ENCODE measurements around the gene EPN3.
A peak's percentile ranks its signal among the peaks of the same experiment; 100 is the strongest.

The EPN3 gene

DNA sequence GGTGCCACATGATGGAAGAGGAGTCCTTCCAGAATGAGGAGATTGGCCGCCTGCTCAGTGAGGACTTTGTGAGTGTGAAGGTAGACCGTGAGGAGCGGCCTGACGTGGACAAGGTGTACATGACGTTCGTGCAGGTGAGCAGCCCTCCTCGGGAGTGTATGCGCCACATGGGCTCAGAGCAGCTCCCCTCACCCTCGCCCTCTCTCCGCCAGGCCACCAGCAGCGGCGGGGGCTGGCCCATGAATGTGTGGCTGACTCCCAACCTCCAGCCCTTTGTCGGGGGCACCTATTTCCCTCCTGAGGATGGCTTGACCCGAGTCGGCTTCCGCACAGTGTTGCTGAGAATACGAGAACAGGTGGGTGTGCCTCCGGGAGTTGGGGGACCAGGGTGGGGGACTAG lies 16.3 kb downstream of the EPN3 start:
- no peak overlapping the region for H3K27ac ChIP-seq (replicated peaks; ENCODE audit: low read length)
- H3K4ac ChIP-seq (ENCODE audit: low read length), result peak overlapping the region; percentile 86
- peak overlapping the region; percentile 76 for H2BK15ac ChIP-seq (ENCODE audit: low read length)
- no peak overlapping the region for H2BK12ac ChIP-seq (ENCODE audit: low read length)
- H3K9ac ChIP-seq (ENCODE audit: low read depth, low read length, poor library complexity), result no peak overlapping the region
- H3K27me3 ChIP-seq (ENCODE audit: control insufficient read depth in 3 of 3, insufficient read depth in 3 of 3, low read depth in 1 of 3, low read length in 3 of 3), result peaks cover 0 to 6% (median 0%) of the 10 kb centered on the region in 3 experiments
- peaks cover 4% of the 10 kb centered on the region for H3K79me1 ChIP-seq (ENCODE audit: low read depth, low read length)
- DNase-seq (ENCODE audit: low spot score), result no peak
- H3K36me3 ChIP-seq (replicated peaks in 1 of 2; ENCODE audit: control insufficient read depth in 2 of 2, insufficient read depth in 2 of 2, low read length in 2 of 2), result peaks cover 0 to 2% of the 10 kb centered on the region in 2 donors
- H2BK120ac ChIP-seq (ENCODE audit: low read depth, low read length), result no peak overlapping the region
- peak overlapping the region; percentile 47 for H3K23ac ChIP-seq (ENCODE audit: low read depth, low read length, poor library complexity)
- WGBS, 2 donors (ENCODE audit: extremely low coverage in 2 of 2, insufficient read length in 2 of 2, insufficient replicate concordance in 1 of 2), result no CpG with 5 or more reads among the region's 18 CpGs
- H3K4me2 ChIP-seq (ENCODE audit: insufficient read depth, low read length, poor library complexity, severe bottlenecking), result no peak overlapping the region
- no peak overlapping the region for H4K91ac ChIP-seq (ENCODE audit: low read depth, low read length, poor library complexity)
- no peak overlapping the region for H2AFZ ChIP-seq (ENCODE audit: low read length)
- peak overlapping the region; percentile 9 for H4K8ac ChIP-seq (ENCODE audit: low read depth, low read length)
- no peak overlapping the region for H3K4me3 ChIP-seq (ENCODE audit: low read length in 2 of 2)
- peaks cover 9 to 11% of the 10 kb centered on the region in 2 donors for H3K4me1 ChIP-seq (ENCODE audit: control insufficient read depth in 2 of 2, insufficient read depth in 1 of 2, low read depth in 1 of 2, low read length in 2 of 2)
- H3K18ac ChIP-seq (ENCODE audit: low read length), result no peak overlapping the region
- peak overlapping the region; percentile 84 for H2BK5ac ChIP-seq (ENCODE audit: low read length)
- H3K9me3 ChIP-seq (replicated peaks in 1 of 2; ENCODE audit: control insufficient read depth in 2 of 2, insufficient read depth in 1 of 2, low read depth in 1 of 2, low read length in 2 of 2), result no peaks in the 10 kb centered on the region
- H3K14ac ChIP-seq (ENCODE audit: low read length), result no peak overlapping the region
- peak overlapping the region; percentile 81 for H2AK5ac ChIP-seq (ENCODE audit: low read depth, low read length)

DNA sequence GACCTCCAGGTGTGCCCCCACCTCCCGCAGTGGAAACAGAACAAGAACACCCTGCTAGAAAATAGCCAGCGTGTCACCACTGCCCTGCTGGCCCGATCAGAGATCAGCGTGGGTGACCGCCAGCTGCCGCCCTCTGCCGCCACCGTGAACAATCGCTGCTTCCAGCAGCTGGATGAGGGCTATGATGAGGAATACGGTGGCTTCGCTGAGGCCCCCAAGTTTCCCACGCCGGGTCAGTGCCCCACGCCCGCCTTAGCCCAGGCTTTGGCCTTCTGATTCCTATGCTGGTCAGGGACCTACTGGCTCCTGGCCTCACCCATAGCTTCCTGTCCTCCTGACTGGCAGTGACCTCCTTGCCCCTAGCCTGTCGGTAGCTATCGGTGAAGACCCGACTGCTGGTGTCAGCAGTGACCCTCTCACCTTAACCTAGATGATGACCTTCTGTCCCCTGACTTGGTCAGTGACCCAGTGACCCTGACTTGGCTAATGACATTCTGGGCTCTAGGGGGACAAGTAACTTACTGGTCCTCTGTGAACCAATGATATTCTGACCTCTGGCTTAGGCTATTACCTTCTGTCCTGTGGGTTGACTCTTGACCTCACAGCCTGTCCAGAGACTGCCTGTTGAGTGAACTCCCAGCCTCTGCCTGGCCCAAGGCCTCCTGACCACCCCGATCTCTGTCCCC lies 16.9 kb downstream of the EPN3 start:
- Histone ChIP-seq H3K27me3 (ENCODE audit: control insufficient read depth in 3 of 3, insufficient read depth in 3 of 3, low read depth in 1 of 3, low read length in 3 of 3) (peaks cover 0 to 3% (median 0%) of the 10 kb centered on the region in 3 experiments), H3K79me1 (ENCODE audit: low read depth, low read length) (peaks cover 4% of the 10 kb centered on the region), H3K4me2 (ENCODE audit: insufficient read depth, low read length, poor library complexity, severe bottlenecking) (no peak overlapping the region), H3K27ac (replicated peaks; ENCODE audit: low read length) (no peak overlapping the region), H3K4ac (ENCODE audit: low read length) (no peak overlapping the region), H2BK15ac (ENCODE audit: low read length) (peak overlapping the region; percentile 76), H3K9ac (ENCODE audit: low read depth, low read length, poor library complexity) (no peak overlapping the region), H4K91ac (ENCODE audit: low read depth, low read length, poor library complexity) (no peak overlapping the region), H2AK5ac (ENCODE audit: low read depth, low read length) (peak overlapping the region; percentile 97), H2AFZ (ENCODE audit: low read length) (no peak overlapping the region), H2BK120ac (ENCODE audit: low read depth, low read length) (no peak overlapping the region), H3K36me3 (replicated peaks in 1 of 2; ENCODE audit: control insufficient read depth in 2 of 2, insufficient read depth in 2 of 2, low read length in 2 of 2) (peaks cover 0 to 2% of the 10 kb centered on the region in 2 donors), H3K4me1 (ENCODE audit: control insufficient read depth in 2 of 2, insufficient read depth in 1 of 2, low read depth in 1 of 2, low read length in 2 of 2) (peaks cover 9 to 11% of the 10 kb centered on the region in 2 donors), H3K9me3 (replicated peaks in 1 of 2; ENCODE audit: control insufficient read depth in 2 of 2, insufficient read depth in 1 of 2, low read depth in 1 of 2, low read length in 2 of 2) (no peaks in the 10 kb centered on the region), H4K8ac (ENCODE audit: low read depth, low read length) (no peak overlapping the region), H3K23ac (ENCODE audit: low read depth, low read length, poor library complexity) (no peak overlapping the region), H2BK5ac (ENCODE audit: low read length) (no peak overlapping the region), H3K18ac (ENCODE audit: low read length) (no peak overlapping the region), H2BK12ac (ENCODE audit: low read length) (peak overlapping the region; percentile 46), H3K14ac (ENCODE audit: low read length) (no peak overlapping the region), H3K4me3 (ENCODE audit: low read length in 2 of 2) (no peak overlapping the region)
- DNase-seq (ENCODE audit: low spot score), result no peak
- no CpG with 5 or more reads among the region's 19 CpGs for WGBS, 2 donors (ENCODE audit: extremely low coverage in 2 of 2, insufficient read length in 2 of 2, insufficient replicate concordance in 1 of 2)

DNA sequence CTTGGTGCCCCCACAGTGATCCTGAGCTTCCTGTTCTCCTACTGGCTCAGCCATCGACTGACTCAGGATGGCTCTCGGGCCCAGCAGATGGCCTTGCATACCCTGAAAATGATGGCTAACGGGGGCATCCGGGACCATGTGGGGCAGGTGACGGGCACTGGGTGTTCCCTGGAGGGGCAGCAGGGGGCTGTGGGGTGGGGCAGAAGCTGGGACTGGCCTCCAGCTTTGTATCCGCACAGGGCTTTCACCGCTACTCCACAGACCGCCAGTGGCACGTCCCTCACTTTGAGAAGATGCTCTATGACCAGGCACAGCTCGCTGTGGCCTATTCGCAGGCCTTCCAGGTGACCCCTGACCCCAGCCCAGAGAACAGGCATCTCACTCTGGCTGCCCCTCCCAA lies 17.4 kb downstream of the EPN3 start:
- H3K9me3 ChIP-seq (replicated peaks in 1 of 2; ENCODE audit: control insufficient read depth in 2 of 2, insufficient read depth in 1 of 2, low read depth in 1 of 2, low read length in 2 of 2), result no peaks in the 10 kb centered on the region
- peaks cover 9 to 11% of the 10 kb centered on the region in 2 donors for H3K4me1 ChIP-seq (ENCODE audit: control insufficient read depth in 2 of 2, insufficient read depth in 1 of 2, low read depth in 1 of 2, low read length in 2 of 2)
- H3K18ac ChIP-seq (ENCODE audit: low read length), result no peak overlapping the region
- no peak overlapping the region for H3K4me3 ChIP-seq (ENCODE audit: low read length in 2 of 2)
- peak overlapping the region; percentile 46 for H2BK12ac ChIP-seq (ENCODE audit: low read length)
- no peak overlapping the region for H3K27ac ChIP-seq (replicated peaks; ENCODE audit: low read length)
- H2BK5ac ChIP-seq (ENCODE audit: low read length), result no peak overlapping the region
- H3K23ac ChIP-seq (ENCODE audit: low read depth, low read length, poor library complexity), result no peak overlapping the region
- no peak overlapping the region for H3K9ac ChIP-seq (ENCODE audit: low read depth, low read length, poor library complexity)
- H3K27me3 ChIP-seq (ENCODE audit: control insufficient read depth in 3 of 3, insufficient read depth in 3 of 3, low read depth in 1 of 3, low read length in 3 of 3), result no peaks in the 10 kb centered on the region
- no peak for DNase-seq (ENCODE audit: low spot score)
- H3K36me3 ChIP-seq (replicated peaks in 1 of 2; ENCODE audit: control insufficient read depth in 2 of 2, insufficient read depth in 2 of 2, low read length in 2 of 2), result peaks cover 0 to 2% of the 10 kb centered on the region in 2 donors
- no peak overlapping the region for H2AFZ ChIP-seq (ENCODE audit: low read length)
- no peak overlapping the region for H3K4me2 ChIP-seq (ENCODE audit: insufficient read depth, low read length, poor library complexity, severe bottlenecking)
- H2AK5ac ChIP-seq (ENCODE audit: low read depth, low read length), result peak overlapping the region; percentile 97
- H3K79me1 ChIP-seq (ENCODE audit: low read depth, low read length), result peaks cover 4% of the 10 kb centered on the region
- no peak overlapping the region for H3K4ac ChIP-seq (ENCODE audit: low read length)
- H4K91ac ChIP-seq (ENCODE audit: low read depth, low read length, poor library complexity), result no peak overlapping the region
- H3K14ac ChIP-seq (ENCODE audit: low read length), result no peak overlapping the region
- H2BK120ac ChIP-seq (ENCODE audit: low read depth, low read length), result no peak overlapping the region
- H2BK15ac ChIP-seq (ENCODE audit: low read length), result peak overlapping the region; percentile 20
- no peak overlapping the region for H4K8ac ChIP-seq (ENCODE audit: low read depth, low read length)
- WGBS, 2 donors (ENCODE audit: extremely low coverage in 2 of 2, insufficient read length in 2 of 2, insufficient replicate concordance in 1 of 2), result no CpG with 5 or more reads among the region's 11 CpGs

DNA sequence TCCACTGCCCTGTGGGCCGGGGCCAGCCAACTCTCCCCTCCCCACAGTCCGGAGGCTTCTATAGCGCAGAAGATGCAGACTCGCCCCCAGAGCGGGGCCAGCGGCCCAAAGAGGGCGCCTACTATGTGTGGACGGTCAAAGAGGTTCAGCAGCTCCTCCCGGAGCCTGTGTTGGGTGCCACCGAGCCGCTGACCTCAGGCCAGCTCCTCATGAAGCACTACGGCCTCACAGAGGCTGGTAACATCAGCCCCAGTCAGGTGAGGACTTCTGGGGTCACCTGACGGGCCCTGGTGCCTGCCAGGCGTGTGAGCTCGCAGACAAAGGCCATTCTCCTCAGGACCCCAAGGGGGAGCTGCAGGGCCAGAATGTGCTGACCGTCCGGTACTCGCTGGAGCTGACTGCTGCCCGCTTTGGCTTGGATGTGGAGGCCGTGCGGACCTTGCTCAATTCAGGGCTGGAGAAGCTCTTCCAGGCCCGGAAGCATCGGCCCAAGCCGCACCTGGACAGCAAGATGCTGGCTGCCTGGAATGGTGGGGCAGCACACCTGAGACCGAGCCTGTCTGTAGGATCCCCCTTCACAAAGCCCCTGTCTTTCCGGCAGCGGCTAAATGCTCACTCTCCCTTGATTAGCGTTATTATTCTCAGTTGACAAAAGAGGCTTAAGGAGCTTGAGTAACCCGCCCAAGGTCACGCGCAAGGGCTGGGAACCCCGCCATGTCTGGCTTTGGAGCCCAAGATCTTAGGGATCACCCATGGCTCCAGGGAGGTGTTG lies 18.3 kb downstream of the EPN3 start:
- Histone ChIP-seq H3K18ac (ENCODE audit: low read length) (peak overlapping the region; percentile 46), H2AK5ac (ENCODE audit: low read depth, low read length) (peak overlapping the region; percentile 97), H3K79me1 (ENCODE audit: low read depth, low read length) (peaks cover 4% of the 10 kb centered on the region), H2BK12ac (ENCODE audit: low read length) (no peak overlapping the region), H3K27me3 (ENCODE audit: control insufficient read depth in 3 of 3, insufficient read depth in 3 of 3, low read depth in 1 of 3, low read length in 3 of 3) (no peaks in the 10 kb centered on the region), H3K27ac (replicated peaks; ENCODE audit: low read length) (no peak overlapping the region), H3K4me1 (ENCODE audit: control insufficient read depth in 2 of 2, insufficient read depth in 1 of 2, low read depth in 1 of 2, low read length in 2 of 2) (peaks cover 9 to 11% of the 10 kb centered on the region in 2 donors), H3K14ac (ENCODE audit: low read length) (no peak overlapping the region), H4K91ac (ENCODE audit: low read depth, low read length, poor library complexity) (no peak overlapping the region), H2AFZ (ENCODE audit: low read length) (peak overlapping the region; percentile 46), H3K9me3 (replicated peaks in 1 of 2; ENCODE audit: control insufficient read depth in 2 of 2, insufficient read depth in 1 of 2, low read depth in 1 of 2, low read length in 2 of 2) (no peaks in the 10 kb centered on the region), H3K23ac (ENCODE audit: low read depth, low read length, poor library complexity) (no peak overlapping the region), H2BK120ac (ENCODE audit: low read depth, low read length) (no peak overlapping the region), H4K8ac (ENCODE audit: low read depth, low read length) (no peak overlapping the region), H3K9ac (ENCODE audit: low read depth, low read length, poor library complexity) (no peak overlapping the region), H2BK5ac (ENCODE audit: low read length) (peak overlapping the region; percentile 42), H3K36me3 (replicated peaks in 1 of 2; ENCODE audit: control insufficient read depth in 2 of 2, insufficient read depth in 2 of 2, low read length in 2 of 2) (peaks cover 0 to 2% of the 10 kb centered on the region in 2 donors), H3K4ac (ENCODE audit: low read length) (no peak overlapping the region), H3K4me3 (ENCODE audit: low read length in 2 of 2) (no peak overlapping the region), H3K4me2 (ENCODE audit: insufficient read depth, low read length, poor library complexity, severe bottlenecking) (no peak overlapping the region), H2BK15ac (ENCODE audit: low read length) (no peak overlapping the region)
- WGBS, 2 donors (ENCODE audit: extremely low coverage in 2 of 2, insufficient read length in 2 of 2, insufficient replicate concordance in 1 of 2), result no CpG with 5 or more reads among the region's 32 CpGs
- DNase-seq (ENCODE audit: low spot score), result peak; percentile 83
